Thyroid gland (tissue), 4 donors: ENCODE results near the gene SARDH. TPM values are rescaled to one million over a fixed set of nuclear protein-coding genes. Genes with fewer than 3 reads are reported as not detected.

Experiments
- DNase-seq, 2 donors: peaks; one replicate each; pipeline ENCODE4 v3.0.0-alpha.2; 2019
- H3K27ac ChIP-seq, 3 donors: fragments of 200-600 bp; sonication (generic); 1 replicate in 2 of 3; 2 replicates in 1 of 3; pipeline ENCODE4 v1.5.1; 2016 to 2019; ENCODE audit warnings: mild to moderate bottlenecking in 1 of 3, moderate library complexity in 1 of 3
- H3K27me3 ChIP-seq: fragments of 200-600 bp; sonication (generic); one replicate; pipeline ENCODE4 v1.5.1; 2019
- H3K36me3 ChIP-seq, 2 donors: fragments of 200-600 bp; sonication (generic); one replicate each; pipeline ENCODE4 v1.5.1; 2016 to 2019
- H3K4me1 ChIP-seq, 2 donors: fragments of 200-600 bp; sonication (generic); one replicate each; pipeline ENCODE4 v1.5.1; 2017 to 2019
- H3K4me3 ChIP-seq, 3 donors: fragments of 200-600 bp; sonication (generic); replicated peaks in 1 of 3; 1 replicate in 2 of 3; 2 replicates in 1 of 3; pipeline ENCODE4 v1.5.1; 2016; ENCODE audit warnings: mild to moderate bottlenecking in 1 of 3
- H3K9me3 ChIP-seq: fragments of 200-600 bp; sonication (generic); one replicate; pipeline ENCODE4 v1.5.1; 2017
- CTCF ChIP-seq, 6 experiments: fragments of 200-600 bp in 3 of 6; fragments of 450-650 bp in 3 of 6; sonication (generic) in 3 of 6; IDR thresholded peaks; one replicate each; pipeline ENCODE4 v1.5.1; 2016 to 2019; ENCODE audit warnings: antibody characterized with exemption in 6 of 6, mild to moderate bottlenecking in 2 of 6, inconsistent platforms in 1 of 6, moderate library complexity in 1 of 6
- POLR2A ChIP-seq, 2 donors: fragments of 450-650 bp; IDR thresholded peaks; one replicate each; pipeline ENCODE4 v1.6.1; 2017; ENCODE audit warnings: antibody characterized with exemption in 2 of 2, mild to moderate bottlenecking in 2 of 2, moderate library complexity in 1 of 2
- WGBS, 2 donors: methylation state at CpG; one replicate each; pipeline ENCODE4 v1.1.5; 2017; 5-methylcytosine and 5-hydroxymethylcytosine counted together
- intact Hi-C: fragments of 100-400 bp; cut with DNase I; formaldehyde crosslinking; loops from one replicate; pipeline ENCODE4 v1.15.1; 2023
- total RNA-seq, 4 donors: library from RNA; depleted of rRNA; stranded (reverse); fragments of >200 nt; gene quantifications; one replicate each; pipeline ENCODE4 v1.2.3, GENCODE V29; 2016

The SARDH gene
- total RNA-seq, 4 donors from 2014 or later: 2.2 to 6.2 (median 3.3) TPM; not detected in 1

GRCh38 chr9:133635533-133636531, 102.3 kb downstream of the SARDH start, which contains the start of gene DBH:
DBH (plus strand) TSS chr9:133636363; CDS start chr9:133636372, 9 bp downstream.
- intact Hi-C loops: no loop called here
- 87 to 91% methylated on average over 15 to 20 of the region's 24 CpGs for WGBS, 2 donors
- DNase-seq: no peak
- no peaks in the 10 kb centered on the region for H3K9me3 ChIP-seq
- no peaks in the 10 kb centered on the region for H3K4me1 ChIP-seq
- H3K36me3 ChIP-seq: no peaks in the 10 kb centered on the region
- no peak for TF ChIP-seq CTCF (IDR thresholded peaks at IDR 0.05)
- no peak for TF ChIP-seq POLR2A (IDR thresholded peaks at IDR 0.05)
- H3K4me3 ChIP-seq: no peak within 1 kb of the TSS
- H3K27ac ChIP-seq: no peak within 1 kb of the TSS
- no peaks in the 10 kb centered on the region for H3K27me3 ChIP-seq

DNA sequence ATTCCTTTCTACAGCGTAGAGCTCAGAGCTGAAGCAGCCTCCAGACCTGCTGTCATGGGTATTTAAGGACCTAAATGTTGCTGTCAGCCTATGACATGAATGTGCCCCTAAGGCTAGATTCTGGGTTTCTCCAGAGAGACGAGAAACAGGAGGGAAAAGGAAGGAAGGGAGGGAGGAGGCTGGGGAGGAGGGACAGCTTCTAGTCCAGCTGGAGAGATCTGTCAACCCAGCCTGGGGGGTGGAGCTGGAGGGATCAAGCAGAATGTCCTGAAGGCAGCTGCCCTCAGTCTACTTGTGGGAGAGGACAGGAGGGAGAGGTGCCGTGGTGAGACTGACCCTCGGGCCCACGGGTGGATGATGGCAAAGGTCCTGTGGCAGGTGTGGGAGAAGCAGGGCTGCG, 103.1 kb downstream of the SARDH start:
- Histone ChIP-seq H3K4me3 (no peak overlapping the region), H3K36me3 (no peaks in the 10 kb centered on the region), H3K27ac (no peak overlapping the region), H3K9me3 (no peaks in the 10 kb centered on the region), H3K4me1 (no peaks in the 10 kb centered on the region), H3K27me3 (no peaks in the 10 kb centered on the region)
- no peak for DNase-seq
- TF ChIP-seq POLR2A (IDR thresholded peaks at IDR 0.05) (no peak), CTCF (IDR thresholded peaks at IDR 0.05) (no peak)
- intact Hi-C loops: no loop called here
- whole genome bisulfite sequencing, 2 donors: 84 to 90% methylated on average over 6 of the region's 6 CpGs

- H3K36me3 ChIP-seq: no peaks in the 10 kb centered on the region
- WGBS, 2 donors: 58 to 60% methylated on average over 23 to 24 of the region's 24 CpGs
- no peak for DNase-seq
- H3K9me3 ChIP-seq: no peaks in the 10 kb centered on the region
- intact Hi-C loops: no loop called here
- TF ChIP-seq CTCF (IDR thresholded peaks at IDR 0.05): no peak
- H3K27me3 ChIP-seq: no peaks in the 10 kb centered on the region
- H3K4me3 ChIP-seq: no peak overlapping the region
- H3K4me1 ChIP-seq: no peaks in the 10 kb centered on the region
- H3K27ac ChIP-seq: no peak overlapping the region
Measured at GRCh38 chr9:133634081-133634691, 104.0 kb downstream of the SARDH start.

DNA sequence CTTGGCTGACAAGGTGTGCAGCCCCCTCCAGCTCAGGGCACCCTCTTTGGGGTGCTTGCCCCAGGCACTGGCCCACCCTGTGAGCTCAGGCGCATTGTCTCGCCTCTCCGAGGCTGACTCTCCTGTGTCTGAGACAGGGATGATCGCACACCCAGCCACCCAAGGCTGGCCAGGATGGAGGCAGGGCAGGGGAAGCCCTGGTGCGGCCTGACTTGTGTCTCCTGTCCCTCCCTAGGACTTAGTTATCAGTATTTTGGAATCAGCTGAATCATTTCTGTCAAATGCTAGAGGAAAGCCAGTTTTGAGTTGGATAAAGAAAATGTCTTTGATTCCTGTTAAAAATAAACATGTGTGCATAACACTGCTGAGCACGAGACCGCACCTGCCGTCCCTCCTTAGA, 104.5 kb downstream of the SARDH start:
- no peak overlapping the region for H3K4me3 ChIP-seq
- WGBS, 2 donors: 66 to 72% methylated on average over 8 of the region's 8 CpGs
- no peak for TF ChIP-seq POLR2A (IDR thresholded peaks at IDR 0.05)
- TF ChIP-seq CTCF (IDR thresholded peaks at IDR 0.05): no peak
- H3K4me1 ChIP-seq: no peaks in the 10 kb centered on the region
- intact Hi-C loops: no loop called here
- H3K9me3 ChIP-seq: no peaks in the 10 kb centered on the region
- no peak for DNase-seq
- H3K27me3 ChIP-seq: no peaks in the 10 kb centered on the region
- no peak overlapping the region for H3K27ac ChIP-seq
- H3K36me3 ChIP-seq: no peaks in the 10 kb centered on the region
